Activated T-helper 1 cell treated with anti-CD3 and anti-CD28 coated beads, Interleukin-12 subunit alpha, Interleukin-12 subunit beta, Interleukin-2, Interleukin-4 antibody, amounts not matched to agents 30 ng/mL and 10 ng/mL and 1 ng/mL, durations not matched to agents 14 hours and 24 hours and 36 hours (primary cell): ENCODE measurements around the gene ZDHHC8. TPM values are rescaled to one million over a fixed set of nuclear protein-coding genes. Genes with fewer than 3 reads are reported as not detected.
A peak's percentile ranks its signal among the peaks of the same experiment; 100 is the strongest.

Source experiments
- DNase-seq: peaks from one replicate; pipeline ENCODE4 v3.0.0; 2021; ENCODE audit warnings: low spot score
- H3K27ac Mint-ChIP-seq: one replicate; pipeline ENCODE4 v1.8.0; 2021; ENCODE audit warnings: mild to moderate bottlenecking, mixed read lengths
- H3K27me3 Mint-ChIP-seq: one replicate; pipeline ENCODE4 v1.8.0; 2022; ENCODE audit warnings: mild to moderate bottlenecking, moderate library complexity, mixed read lengths; ENCODE audit not compliant: insufficient read depth
- H3K36me3 Mint-ChIP-seq: one replicate; pipeline ENCODE4 v1.8.0; 2021; ENCODE audit warnings: low read depth, mixed read lengths
- H3K4me1 Mint-ChIP-seq: one replicate; pipeline ENCODE4 v1.8.0; 2021; ENCODE audit warnings: low read depth, mixed read lengths
- H3K4me3 Mint-ChIP-seq: one replicate; pipeline ENCODE4 v1.8.0; 2021; ENCODE audit warnings: mild to moderate bottlenecking, moderate library complexity, mixed read lengths
- H3K9me3 Mint-ChIP-seq: one replicate; pipeline ENCODE4 v1.8.0; 2021; ENCODE audit warnings: mixed read lengths
- intact Hi-C: fragments of 100-400 bp; cut with micrococcal nuclease; formaldehyde crosslinking; loops from one replicate; pipeline ENCODE4 v1.15.1; 2024
- total RNA-seq: library from RNA; stranded (reverse); gene quantifications from 2 replicates; pipeline ENCODE4 v1.2.3, GENCODE V29; 2022

ZDHHC8 gene
- total RNA-seq, 1 donor from 2014 or later = 83.9 TPM

- Mint-ChIP-seq H3K27ac (no peak overlapping the region), H3K27me3 (no peaks in the 10 kb centered on the region), H3K4me3 (no peak overlapping the region), H3K4me1 (peaks cover 8% of the 10 kb centered on the region), H3K36me3 (peaks cover 48% of the 10 kb centered on the region), H3K9me3 (no peaks in the 10 kb centered on the region)
- no peak for DNase-seq
- intact Hi-C loops = no loop called here
These were observed 7.4 kb upstream of the ZDHHC8 start for GRCh38 chr22:20124083-20124787.

GRCh38 chr22:20125201-20126174 is 6.1 kb upstream of the ZDHHC8 start:
- H3K9me3 Mint-ChIP-seq = no peaks in the 10 kb centered on the region
- no peak overlapping the region for H3K4me3 Mint-ChIP-seq
- peaks cover 38% of the 10 kb centered on the region for H3K36me3 Mint-ChIP-seq
- H3K27ac Mint-ChIP-seq = no peak overlapping the region
- intact Hi-C loops = no loop called here
- no peak for DNase-seq
- H3K27me3 Mint-ChIP-seq = no peaks in the 10 kb centered on the region
- no peaks in the 10 kb centered on the region for H3K4me1 Mint-ChIP-seq

- Mint-ChIP-seq H3K36me3 (peaks cover 34% of the 10 kb centered on the region), H3K4me1 (no peaks in the 10 kb centered on the region), H3K9me3 (no peaks in the 10 kb centered on the region), H3K4me3 (no peak overlapping the region), H3K27ac (no peak overlapping the region), H3K27me3 (no peaks in the 10 kb centered on the region)
- DNase-seq = no peak
- intact Hi-C loops = no loop called here
These were observed 5.1 kb upstream of the ZDHHC8 start for GRCh38 chr22:20126284-20127029.

GRCh38 chr22:20127318-20127868 is 4.2 kb upstream of the ZDHHC8 start:
- no peaks in the 10 kb centered on the region for H3K4me1 Mint-ChIP-seq
- H3K4me3 Mint-ChIP-seq = no peak overlapping the region
- H3K36me3 Mint-ChIP-seq = peaks cover 29% of the 10 kb centered on the region
- no peaks in the 10 kb centered on the region for H3K9me3 Mint-ChIP-seq
- no peak for DNase-seq
- intact Hi-C loops = no loop called here
- H3K27ac Mint-ChIP-seq = no peak overlapping the region
- no peaks in the 10 kb centered on the region for H3K27me3 Mint-ChIP-seq

GRCh38 chr22:20127869-20128618 is 3.6 kb upstream of the ZDHHC8 start:
- intact Hi-C loops = no loop called here
- peaks cover 6% of the 10 kb centered on the region for H3K4me1 Mint-ChIP-seq
- H3K27ac Mint-ChIP-seq = no peak overlapping the region
- H3K36me3 Mint-ChIP-seq = peaks cover 24% of the 10 kb centered on the region
- no peaks in the 10 kb centered on the region for H3K27me3 Mint-ChIP-seq
- no peaks in the 10 kb centered on the region for H3K9me3 Mint-ChIP-seq
- H3K4me3 Mint-ChIP-seq = no peak overlapping the region
- DNase-seq = no peak

- intact Hi-C loops = no loop called here
- H3K36me3 Mint-ChIP-seq = peaks cover 23% of the 10 kb centered on the region
- H3K9me3 Mint-ChIP-seq = no peaks in the 10 kb centered on the region
- H3K27me3 Mint-ChIP-seq = no peaks in the 10 kb centered on the region
- H3K4me3 Mint-ChIP-seq = no peak overlapping the region
- DNase-seq = no peak
- H3K27ac Mint-ChIP-seq = peak overlapping the region; percentile 52
- H3K4me1 Mint-ChIP-seq = peaks cover 10% of the 10 kb centered on the region
These were observed 3.0 kb upstream of the ZDHHC8 start for GRCh38 chr22:20128619-20128901.

- H3K36me3 Mint-ChIP-seq = peaks cover 21% of the 10 kb centered on the region
- peaks cover 10% of the 10 kb centered on the region for H3K4me1 Mint-ChIP-seq
- peak overlapping the region; percentile 52 for H3K27ac Mint-ChIP-seq
- H3K4me3 Mint-ChIP-seq = peak overlapping the region; percentile 33
- H3K27me3 Mint-ChIP-seq = no peaks in the 10 kb centered on the region
- peak; percentile 37 for DNase-seq
- H3K9me3 Mint-ChIP-seq = no peaks in the 10 kb centered on the region
- intact Hi-C loops = loop anchor here (1.0 kb wide), 1 partner anchor 159 kb away; no protein-coding TSS in a partner anchor
These were observed 2.5 kb upstream of the ZDHHC8 start for GRCh38 chr22:20128902-20129746.

GRCh38 chr22:20129747-20130014 is 1.9 kb upstream of the ZDHHC8 start:
- H3K9me3 Mint-ChIP-seq = no peaks in the 10 kb centered on the region
- DNase-seq = no peak
- no peaks in the 10 kb centered on the region for H3K27me3 Mint-ChIP-seq
- peaks cover 20% of the 10 kb centered on the region for H3K36me3 Mint-ChIP-seq
- H3K4me3 Mint-ChIP-seq = peak overlapping the region; percentile 33
- no peak overlapping the region for H3K27ac Mint-ChIP-seq
- H3K4me1 Mint-ChIP-seq = peaks cover 10% of the 10 kb centered on the region
- intact Hi-C loops = loop anchor here (1.0 to 2.0 kb wide), 2 partner anchors 109 to 159 kb away; partner anchors contain the start of gene TANGO2

GRCh38 chr22:20130319-20130718 is 1.3 kb upstream of the ZDHHC8 start:
- intact Hi-C loops = loop anchor here (2.0 kb wide), 1 partner anchor 110 kb away; the partner anchor contains the start of gene TANGO2
- peaks cover 15% of the 10 kb centered on the region for H3K36me3 Mint-ChIP-seq
- no peaks in the 10 kb centered on the region for H3K27me3 Mint-ChIP-seq
- no peak for DNase-seq
- no peaks in the 10 kb centered on the region for H3K9me3 Mint-ChIP-seq
- peak overlapping the region; percentile 59 for H3K4me3 Mint-ChIP-seq
- peaks cover 10% of the 10 kb centered on the region for H3K4me1 Mint-ChIP-seq
- peak overlapping the region; percentile 65 for H3K27ac Mint-ChIP-seq

- Mint-ChIP-seq H3K27ac (peak overlapping the region; percentile 61), H3K4me3 (peak overlapping the region; percentile 59), H3K9me3 (no peaks in the 10 kb centered on the region), H3K36me3 (peaks cover 14% of the 10 kb centered on the region), H3K27me3 (no peaks in the 10 kb centered on the region), H3K4me1 (peaks cover 10% of the 10 kb centered on the region)
- DNase-seq = peak; percentile 67
- intact Hi-C loops = loop anchor here (1.0 to 2.0 kb wide), 2 partner anchors 14 to 110 kb away; partner anchors contain the start of genes TANGO2 and TRMT2A
These were observed 640 bp upstream of the ZDHHC8 start for GRCh38 chr22:20130731-20131596.
